Stimulated activated CD8-positive, alpha-beta memory T cell treated with anti-CD3 and anti-CD28 coated beads, Interleukin-7, amount 100 ng/mL, for 1 hour (primary cell): ENCODE measurements around the gene COL4A1.

Source experiments
- DNase-seq, 2 donors: peaks; one replicate each; pipeline ENCODE4 v3.0.0-alpha.2; 2020; ENCODE audit warnings: low read depth in 2 of 2

COL4A1 gene

DNA sequence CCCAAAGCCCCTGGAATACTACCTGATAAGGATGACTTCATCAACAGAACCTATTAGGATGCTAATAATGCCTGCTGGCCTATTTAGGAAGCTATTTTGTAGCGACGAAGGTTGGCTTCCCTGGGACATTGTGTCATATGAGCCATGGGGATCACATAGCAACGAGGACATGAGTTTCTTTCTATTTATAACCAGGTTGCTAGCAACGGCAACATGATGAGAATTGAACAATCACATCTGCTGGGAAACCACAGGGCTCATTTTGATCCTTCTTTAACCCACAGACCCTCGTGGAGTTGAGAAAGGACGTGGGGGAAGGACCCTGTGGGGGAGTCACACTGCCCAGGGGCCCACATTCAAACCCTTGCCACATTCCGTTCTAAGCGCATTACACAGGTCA, 172.2 kb downstream of the COL4A1 start:
- no peak for DNase-seq

GRCh38 chr13:110133425-110134235, 173.3 kb downstream of the COL4A1 start:
- DNase-seq: no peak

DNA sequence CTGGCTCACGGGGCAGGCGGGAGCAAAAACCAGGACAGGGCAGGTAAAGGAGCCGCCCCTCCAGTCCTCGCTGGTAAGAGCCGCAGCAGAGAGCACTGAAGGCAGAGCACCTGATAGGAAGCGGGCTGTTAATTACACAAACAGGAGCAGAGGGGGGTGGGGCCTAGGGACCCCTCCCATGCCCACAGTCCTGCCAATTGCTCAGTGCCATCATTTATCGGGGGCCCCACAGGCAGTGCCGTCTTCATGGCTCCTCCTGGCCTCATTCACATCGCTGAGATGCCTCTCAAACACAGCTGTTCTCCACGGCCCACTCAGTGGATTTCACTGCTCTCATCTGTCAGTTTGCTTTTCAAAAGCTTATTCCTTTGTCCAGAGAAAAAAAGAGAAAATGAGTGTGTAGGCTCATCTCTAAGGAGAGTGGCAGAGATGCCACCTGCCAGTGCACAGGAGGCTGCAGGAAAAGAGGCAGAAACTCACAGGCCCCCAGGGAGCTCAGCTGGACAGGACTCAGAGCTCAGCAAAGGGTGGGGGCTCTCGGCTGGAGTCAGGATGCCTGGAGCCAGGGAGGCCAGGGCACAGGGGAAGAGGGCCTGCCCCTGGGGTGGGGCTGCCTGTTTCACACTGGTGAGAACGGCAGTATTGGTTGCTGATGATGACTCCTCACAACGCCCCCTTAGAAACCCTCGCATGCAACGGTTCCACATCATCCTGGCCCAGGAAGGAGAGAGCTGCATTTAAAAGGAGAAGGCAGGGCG, 174.6 kb downstream of the COL4A1 start:
- no peak for DNase-seq

- no peak for DNase-seq
These were observed 175.5 kb downstream of the COL4A1 start for GRCh38 chr13:110131424-110131823.

- no peak for DNase-seq
These were observed 176.5 kb downstream of the COL4A1 start for GRCh38 chr13:110130431-110130830.

DNA sequence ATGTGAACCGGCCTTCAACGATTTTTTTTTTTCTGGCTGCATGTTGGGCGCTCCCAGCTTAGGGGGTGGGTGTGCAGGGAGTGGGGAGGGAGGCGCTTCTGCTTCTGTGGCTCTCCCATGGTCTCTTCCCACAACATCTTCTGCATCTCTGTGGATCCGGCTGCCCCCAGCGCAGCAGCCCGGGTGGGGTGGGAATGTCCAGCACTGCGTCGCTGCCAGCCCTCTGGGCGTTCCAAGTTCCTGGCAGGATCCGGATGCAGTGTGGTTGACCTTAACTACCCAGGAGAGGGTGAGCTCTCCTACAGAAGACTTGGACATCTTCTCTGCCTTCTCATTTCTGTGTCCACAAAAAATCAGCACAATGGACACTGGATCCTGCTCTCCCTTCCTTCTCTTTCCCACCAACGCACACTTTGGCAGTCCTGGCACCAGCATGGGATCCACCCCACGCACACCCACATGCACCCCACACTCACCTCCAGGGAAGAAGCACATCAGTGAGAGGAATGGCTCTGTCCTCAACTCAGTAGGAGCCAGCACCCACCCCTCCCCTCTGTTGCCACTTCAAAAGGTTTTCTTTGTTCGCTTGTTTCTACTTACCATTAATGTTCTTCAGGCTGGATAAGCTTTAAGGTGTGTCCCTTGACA, 177.3 kb downstream of the COL4A1 start:
- no peak for DNase-seq

DNA sequence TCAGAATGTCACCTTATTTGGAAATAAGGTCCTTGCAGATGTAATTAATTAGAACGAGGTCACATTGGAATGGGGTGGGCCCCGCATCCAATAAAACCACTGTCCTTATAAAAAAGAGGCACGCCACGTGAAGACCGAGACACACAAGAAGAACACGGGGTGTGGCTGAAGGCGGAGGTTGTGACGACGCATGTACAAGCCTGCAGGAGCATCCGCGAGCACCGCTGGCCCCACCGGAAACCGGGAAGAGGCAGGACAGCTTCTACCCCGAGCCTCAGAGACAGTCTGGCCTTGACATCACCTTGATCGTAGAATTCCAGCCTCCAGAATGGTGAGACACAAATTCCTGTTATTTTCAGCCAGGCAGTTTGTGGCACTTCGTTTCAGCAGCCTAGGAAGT, 177.9 kb downstream of the COL4A1 start:
- no peak for DNase-seq

- DNase-seq: no peak
These were observed 178.4 kb downstream of the COL4A1 start for GRCh38 chr13:110128546-110128945.

DNA sequence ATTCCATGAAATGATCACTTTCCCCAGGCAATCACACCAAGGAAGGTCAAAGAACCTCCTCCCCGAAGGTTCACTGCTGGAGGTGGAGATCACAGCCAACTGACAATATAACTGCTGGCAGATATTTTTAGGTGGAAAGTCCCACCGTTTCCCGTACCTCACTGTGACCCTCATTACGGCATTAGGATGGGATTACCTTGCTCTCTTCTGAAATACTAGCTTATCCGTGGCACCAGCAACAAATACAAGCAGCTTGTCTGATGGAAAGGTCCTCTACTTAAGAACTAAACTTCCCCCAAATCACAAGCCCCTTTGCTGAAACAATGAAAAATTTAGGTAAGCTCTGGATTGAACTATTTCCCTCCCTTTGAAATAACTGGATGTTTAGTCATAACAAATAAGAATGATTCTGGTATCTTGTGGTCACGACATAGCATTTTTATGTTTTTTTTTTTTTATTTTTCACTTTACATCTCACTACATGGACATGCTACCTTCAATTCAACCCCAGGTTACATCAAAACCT, 178.9 kb downstream of the COL4A1 start:
- no peak for DNase-seq

DNA sequence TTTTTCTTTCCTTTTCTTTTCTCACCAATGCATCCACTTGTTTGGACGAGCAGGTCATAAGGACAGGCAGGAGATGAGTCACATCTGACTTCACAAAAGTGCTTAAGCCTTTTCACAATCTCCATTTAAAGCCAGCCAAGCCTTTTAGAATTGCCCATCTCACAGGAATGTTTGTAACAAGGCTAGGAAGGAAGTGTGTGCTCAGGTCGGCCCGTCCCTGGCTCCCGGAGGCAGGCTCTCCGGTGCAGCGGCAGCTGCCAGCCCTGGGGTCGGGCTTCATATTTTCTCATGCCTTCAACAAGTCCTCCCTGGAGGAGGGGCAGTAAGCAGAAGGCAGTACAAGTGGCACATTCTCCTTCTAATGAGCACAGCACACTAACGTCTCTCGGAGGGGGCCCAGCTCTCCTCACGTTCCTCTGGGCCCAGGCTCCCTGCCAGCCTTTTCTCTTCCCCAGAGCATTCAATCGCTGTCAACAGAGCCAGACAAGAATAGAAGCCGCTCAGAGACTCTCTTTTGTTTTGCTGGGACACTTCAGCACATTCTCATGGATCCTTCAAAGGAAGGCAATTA, 180.5 kb downstream of the COL4A1 start:
- no peak for DNase-seq

DNA sequence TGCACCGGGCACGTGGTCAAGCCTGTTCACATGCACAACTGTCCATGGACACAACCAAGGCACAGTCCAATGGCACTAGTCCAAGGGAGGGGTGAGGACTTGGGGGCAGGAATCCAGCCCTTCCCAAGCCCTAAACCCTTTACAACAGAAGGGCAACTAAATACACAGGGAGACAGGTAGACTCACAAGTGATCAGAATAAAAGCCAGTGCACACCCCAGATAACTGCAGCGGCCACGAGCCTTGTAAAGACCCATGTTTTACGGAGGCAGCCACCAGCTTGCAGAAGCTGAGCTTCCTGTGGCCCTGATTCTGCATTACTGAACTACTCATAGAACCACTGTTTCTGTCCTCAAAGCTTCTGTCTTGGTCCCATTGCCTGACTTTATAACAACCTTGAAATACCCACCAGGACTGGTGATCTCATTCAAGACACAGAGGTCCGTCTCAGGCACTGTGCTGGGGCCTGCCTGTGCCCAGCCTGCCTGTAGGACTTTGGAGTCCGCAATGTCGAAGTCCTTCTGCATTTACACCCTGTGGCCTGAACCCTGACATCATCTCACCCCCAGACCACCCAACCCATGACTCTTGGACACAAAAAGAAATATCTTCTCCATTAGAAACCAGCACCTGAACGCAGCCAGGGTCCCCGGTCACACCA, 181.2 kb downstream of the COL4A1 start:
- no peak for DNase-seq

DNA sequence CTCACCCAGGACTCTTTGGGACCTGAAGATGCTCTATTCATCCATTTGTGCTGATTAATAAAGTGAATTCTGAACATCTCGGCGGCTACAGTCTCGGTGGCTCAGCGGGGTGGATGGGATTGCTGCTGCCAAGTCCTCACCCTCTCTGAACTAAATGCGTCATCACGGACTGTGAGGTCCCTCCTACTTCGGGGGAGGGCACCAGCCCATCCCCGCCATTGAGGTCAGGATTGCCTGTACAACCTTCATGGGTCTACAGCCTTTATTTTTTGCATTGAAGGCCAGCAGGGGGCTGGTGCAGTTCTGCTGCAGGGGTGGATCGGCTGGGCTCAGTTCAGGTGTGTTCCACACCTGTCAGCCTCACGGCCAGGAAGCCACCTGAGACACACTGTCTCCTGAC, 181.8 kb downstream of the COL4A1 start:
- DNase-seq: no peak

- DNase-seq: no peak
These were observed 182.6 kb downstream of the COL4A1 start for GRCh38 chr13:110124201-110124940.

DNA sequence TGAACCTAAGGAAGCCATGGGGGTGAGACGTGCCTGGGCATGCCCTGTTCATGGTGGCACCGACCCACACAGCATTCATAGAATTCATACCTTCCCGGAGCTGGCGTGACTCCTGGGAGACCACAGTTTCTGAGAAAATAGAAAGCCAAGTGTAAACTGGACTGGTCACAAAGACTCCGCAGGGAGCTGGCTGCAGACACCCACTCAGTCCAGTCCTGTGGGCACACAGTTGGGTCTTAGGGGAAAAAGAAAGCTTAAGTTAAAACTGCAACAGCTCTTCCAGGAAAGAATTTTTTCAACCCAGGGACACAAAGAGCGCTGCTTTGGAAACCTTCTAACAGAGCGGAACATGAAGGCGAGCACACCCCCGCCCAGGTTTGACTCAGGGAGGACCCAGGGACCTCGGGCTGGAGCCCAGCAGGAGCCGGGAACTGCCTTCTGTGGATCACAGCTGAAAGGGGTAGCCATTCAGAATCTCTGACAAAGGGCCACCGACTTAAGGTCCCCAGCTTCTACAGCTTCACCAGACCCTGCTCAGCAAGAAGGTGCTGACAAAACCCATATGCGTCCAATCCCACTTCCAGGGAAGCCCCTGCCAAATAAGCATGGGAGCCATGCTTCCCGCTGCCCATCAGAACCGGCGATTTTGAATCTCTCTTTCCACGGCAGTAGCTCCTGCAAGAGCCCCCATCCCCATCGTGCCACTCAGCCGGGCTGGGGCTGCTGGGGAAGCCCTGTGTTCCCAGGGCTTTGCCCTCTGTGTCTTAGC, 183.7 kb downstream of the COL4A1 start:
- no peak for DNase-seq

- no peak for DNase-seq
These were observed 185.4 kb downstream of the COL4A1 start for GRCh38 chr13:110121422-110122083.

DNA sequence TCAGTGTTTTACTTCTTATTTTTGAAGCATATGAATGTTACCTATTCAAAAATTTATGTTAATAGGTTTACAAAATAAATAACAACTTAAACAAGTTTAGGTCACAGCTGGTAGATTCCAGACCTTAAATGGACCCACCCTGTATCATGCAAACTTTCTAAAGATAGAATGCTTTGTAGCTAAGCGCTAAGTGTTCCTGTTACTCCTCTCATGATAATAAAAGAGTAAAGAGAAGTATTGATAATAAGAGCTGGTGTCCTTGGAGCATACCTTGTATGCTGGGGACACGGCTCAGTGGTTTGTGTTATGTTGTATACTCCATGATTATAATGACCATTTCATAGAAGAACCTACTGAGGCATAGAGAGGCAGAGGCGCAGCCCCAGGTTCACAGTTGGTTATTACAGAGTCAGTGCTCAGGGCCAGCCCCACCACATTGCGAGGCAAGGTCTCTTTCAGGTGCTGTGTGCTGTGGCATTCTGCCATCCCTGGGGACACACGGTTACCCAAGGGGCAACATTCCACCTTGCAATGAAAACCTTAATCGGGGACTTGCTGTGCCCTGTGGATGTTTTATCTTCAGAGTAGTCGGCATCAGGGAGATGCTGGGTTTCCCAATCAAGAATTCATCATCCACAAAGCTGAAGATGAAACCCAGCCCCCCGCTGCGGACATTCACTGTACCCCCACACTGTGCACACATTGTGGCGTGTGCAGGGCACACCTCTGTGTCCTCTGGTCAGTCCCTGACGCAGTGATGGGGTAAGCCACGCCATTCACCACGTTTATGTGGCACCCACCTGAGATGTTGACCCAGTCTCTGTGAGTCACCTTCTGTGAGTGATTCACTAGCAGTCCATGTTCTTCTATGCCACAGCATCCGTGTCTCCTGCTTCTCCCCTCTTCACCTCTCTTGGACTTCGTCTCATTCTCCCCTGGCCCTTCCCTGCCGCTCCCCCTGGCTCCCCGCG, 186.7 kb downstream of the COL4A1 start:
- DNase-seq: no peak

DNA sequence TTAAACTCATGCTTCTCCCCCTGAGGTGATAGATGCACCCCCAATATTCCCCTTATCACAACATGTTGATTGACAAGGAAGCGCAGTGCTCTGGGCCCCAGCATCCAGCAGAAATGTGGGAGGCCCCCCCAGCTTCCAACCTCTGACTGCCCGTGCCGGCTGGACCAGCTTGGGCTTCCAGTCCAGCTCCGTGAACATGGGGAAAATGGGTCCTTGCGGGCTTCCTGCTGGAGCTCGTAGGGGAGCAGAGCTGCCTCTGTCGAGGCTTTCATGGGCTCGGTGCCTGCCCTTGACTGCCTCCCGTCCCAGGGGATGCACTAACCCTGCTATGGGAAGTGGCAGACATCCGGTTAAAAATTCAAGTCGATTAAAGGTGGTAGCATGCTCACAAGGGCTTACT, 188.9 kb downstream of the COL4A1 start:
- no peak for DNase-seq

DNA sequence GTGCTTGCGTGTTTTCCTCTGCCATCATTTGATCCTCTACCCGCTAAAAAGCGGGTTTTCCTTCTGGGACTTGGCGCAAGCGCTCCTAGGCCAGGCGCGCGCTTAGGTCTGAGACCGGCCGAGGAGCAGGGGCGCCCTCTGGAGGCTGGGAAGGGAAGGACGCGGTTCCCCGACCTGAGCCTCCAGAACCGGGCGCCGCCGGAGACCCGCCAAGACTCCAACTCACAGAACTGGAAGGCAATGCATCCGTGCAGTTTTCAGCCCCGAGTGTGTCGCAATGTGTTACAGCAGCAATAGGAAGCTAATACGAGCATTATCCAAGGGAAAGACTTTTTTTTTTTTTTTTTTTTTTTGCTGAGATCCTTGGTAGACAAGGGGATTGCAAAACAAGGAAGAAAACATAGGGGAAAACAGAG, 190.9 kb downstream of the COL4A1 start:
- DNase-seq: peak in 1 of 2 donors; percentile 6
